ENCODE data around the gene RASIP1.
"Not testable (repeated sequence)": the region's sequence is repeated elsewhere in the genome, so short reads cannot be mapped to it uniquely, and the experiment has no call there.

The RASIP1 gene

DNA sequence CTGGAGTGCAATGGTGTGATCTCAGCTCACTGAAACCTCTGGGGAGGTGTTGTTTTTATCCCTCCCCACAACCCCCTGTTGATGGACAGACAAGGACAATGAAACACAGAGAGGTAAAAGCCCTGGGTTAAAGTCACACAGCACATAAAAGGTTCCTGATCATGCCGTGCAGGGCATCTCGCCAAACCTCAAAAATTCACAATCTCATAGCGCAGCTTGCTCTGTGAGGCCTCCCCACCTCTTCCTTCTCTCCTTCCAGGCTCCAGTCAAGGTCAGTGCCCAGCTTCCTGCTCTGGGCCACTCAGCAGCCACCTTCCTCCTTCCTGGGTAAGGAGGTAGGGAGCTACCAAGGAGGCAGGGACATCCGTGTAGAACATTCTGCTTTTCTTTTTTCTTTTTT is 42.4 kb downstream of the RASIP1 start:
- Histone ChIP-seq H3K4me3 (ENCODE audit: low read length) (no peak overlapping the region), H3K4me1 (ENCODE audit: insufficient read depth, low read length) (no peaks in the 10 kb centered on the region), H3K27me3 (ENCODE audit: insufficient read depth, low read length) (peaks cover 23% of the 10 kb centered on the region), H2AFZ (ENCODE audit: low read depth, low read length) (no peak overlapping the region), H3K36me3 (ENCODE audit: insufficient read depth, low read length) (no peaks in the 10 kb centered on the region), H3K9me3 (ENCODE audit: low read length) (peaks cover 3% of the 10 kb centered on the region)

DNA sequence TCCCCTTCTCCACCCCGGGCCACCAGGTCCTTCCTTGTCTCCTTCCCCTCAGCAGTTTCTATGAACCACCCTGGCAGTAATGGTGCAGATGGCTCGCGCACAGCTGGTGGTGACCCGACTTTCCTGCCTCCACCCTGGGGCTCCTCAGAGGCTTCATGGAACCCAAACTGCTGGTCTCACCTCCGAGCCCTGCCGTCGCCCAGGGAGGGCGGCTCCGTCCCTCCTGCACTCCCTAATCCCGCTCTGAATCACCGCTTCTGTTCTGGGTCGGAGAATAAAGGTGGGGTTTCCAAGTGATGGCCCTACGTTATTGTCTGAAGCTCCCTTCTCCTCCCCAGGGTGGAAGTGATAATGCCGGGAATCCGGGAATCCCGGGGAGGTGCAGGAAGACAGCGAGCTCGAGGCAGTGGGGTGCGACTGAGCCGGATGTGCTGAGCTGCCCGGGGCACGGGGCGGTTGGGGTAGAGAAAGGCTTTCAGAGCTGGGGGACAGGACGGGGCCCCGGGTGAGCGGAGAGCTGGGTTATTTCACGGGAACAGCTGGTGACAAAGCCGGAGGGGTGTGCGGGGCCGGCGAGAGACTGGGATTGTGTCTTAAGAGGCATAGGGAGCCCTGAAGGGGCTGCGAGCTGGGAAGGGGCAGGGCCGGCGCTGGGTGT is 43.9 kb downstream of the RASIP1 start:
- Histone ChIP-seq H3K36me3 (ENCODE audit: insufficient read depth, low read length) (no peaks in the 10 kb centered on the region), H3K9me3 (ENCODE audit: low read length) (no peaks in the 10 kb centered on the region), H3K4me1 (ENCODE audit: insufficient read depth, low read length) (no peaks in the 10 kb centered on the region), H3K4me3 (ENCODE audit: low read length) (no peak overlapping the region), H3K27me3 (ENCODE audit: insufficient read depth, low read length) (peaks cover 23% of the 10 kb centered on the region), H2AFZ (ENCODE audit: low read depth, low read length) (no peak overlapping the region)

DNA sequence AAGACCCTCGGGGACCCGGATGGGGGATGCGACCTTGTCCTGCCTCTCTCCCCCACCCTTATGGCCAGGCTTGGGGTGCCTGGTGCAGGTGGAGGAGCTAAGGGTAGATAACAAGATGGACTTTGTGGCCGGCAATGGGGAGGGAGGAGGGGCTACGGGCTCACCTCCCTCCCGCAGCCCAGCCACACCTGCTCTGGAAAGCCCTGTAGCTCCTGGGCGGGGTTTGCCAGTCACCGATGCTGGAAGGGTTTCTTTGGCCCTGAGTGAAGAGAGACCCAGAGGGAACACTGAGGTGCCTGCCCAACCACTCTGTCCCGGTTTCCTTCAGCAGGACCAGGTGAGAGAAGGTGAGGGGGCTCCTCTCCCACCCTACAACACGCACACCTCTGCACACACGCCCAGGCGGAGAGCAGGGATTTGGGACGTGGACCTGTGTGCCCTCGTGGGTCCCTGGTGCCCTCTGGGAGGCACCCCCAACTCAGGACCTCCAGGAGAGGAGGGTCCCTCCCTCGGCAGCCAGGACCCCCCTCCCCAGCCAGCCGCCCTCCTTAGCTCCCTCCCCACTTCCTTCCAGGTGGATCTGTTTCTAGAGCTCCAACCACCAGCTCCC is 44.6 kb downstream of the RASIP1 start, which contains the start of gene FUT2:
FUT2 (plus strand) TSS at position 229 of the 610 bp plus-strand sequence. CDS start 6,986 bp downstream, outside the sequence.
- Histone ChIP-seq H3K36me3 (ENCODE audit: insufficient read depth, low read length) (no peaks in the 10 kb centered on the region), H3K4me3 (ENCODE audit: low read length) (no peak within 1 kb of the TSS), H3K9me3 (ENCODE audit: low read length) (no peaks in the 10 kb centered on the region), H3K27me3 (ENCODE audit: insufficient read depth, low read length) (peaks cover 23% of the 10 kb centered on the region), H3K4me1 (ENCODE audit: insufficient read depth, low read length) (no peaks in the 10 kb centered on the region), H2AFZ (ENCODE audit: low read depth, low read length) (no peak within 1 kb of the TSS)

DNA sequence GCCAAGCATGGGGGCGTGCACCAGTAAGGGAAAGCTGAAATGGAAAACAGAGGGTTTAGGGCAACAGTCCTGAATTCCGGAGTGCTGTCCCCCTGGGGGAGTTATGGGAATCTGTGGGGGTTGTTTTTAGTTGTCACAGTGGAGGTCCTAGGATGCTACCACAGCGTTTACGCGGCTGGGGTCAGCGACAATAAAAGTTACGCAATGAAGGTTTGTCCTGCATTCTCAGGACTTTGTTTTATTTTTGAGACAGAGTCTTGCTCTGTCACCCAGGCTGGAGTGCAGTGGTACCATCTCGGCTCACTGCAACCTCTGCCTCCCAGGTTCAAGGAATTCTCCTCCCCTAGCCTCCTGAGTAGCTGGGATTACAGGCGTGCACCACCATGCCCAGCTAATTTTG is 46.8 kb downstream of the RASIP1 start:
- peaks cover 23% of the 10 kb centered on the region for H3K27me3 ChIP-seq (ENCODE audit: insufficient read depth, low read length)
- not testable (repeated sequence) for H2AFZ ChIP-seq (ENCODE audit: low read depth, low read length); H3K4me1 ChIP-seq (ENCODE audit: insufficient read depth, low read length); H3K4me3 ChIP-seq (ENCODE audit: low read length); H3K9me3 ChIP-seq (ENCODE audit: low read length); H3K36me3 ChIP-seq (ENCODE audit: insufficient read depth, low read length)

DNA sequence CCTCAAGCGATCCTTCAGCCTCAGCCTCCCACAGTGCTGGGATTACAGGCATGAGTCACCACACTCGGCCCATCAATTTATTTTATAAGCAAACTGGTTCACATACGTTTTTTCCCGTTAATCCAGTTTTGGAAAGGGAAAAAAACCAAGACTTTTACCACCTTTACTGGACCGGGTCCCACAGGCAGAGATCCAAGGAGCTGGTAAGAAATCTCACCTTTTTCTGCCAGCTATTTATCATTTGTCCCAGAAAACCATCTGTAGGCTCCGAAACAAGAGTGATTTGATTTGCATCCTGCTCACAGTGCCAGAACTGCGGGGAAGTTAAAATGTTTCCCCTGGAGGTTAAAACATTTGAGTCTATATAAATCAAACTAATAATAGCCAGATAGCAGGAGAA is 51.0 kb downstream of the RASIP1 start:
- no peak overlapping the region for H2AFZ ChIP-seq (ENCODE audit: low read depth, low read length)
- no peaks in the 10 kb centered on the region for H3K4me1 ChIP-seq (ENCODE audit: insufficient read depth, low read length)
- no peaks in the 10 kb centered on the region for H3K36me3 ChIP-seq (ENCODE audit: insufficient read depth, low read length)
- peaks cover under 1% of the 10 kb centered on the region for H3K27me3 ChIP-seq (ENCODE audit: insufficient read depth, low read length)
- H3K4me3 ChIP-seq (ENCODE audit: low read length), result no peak overlapping the region
- no peaks in the 10 kb centered on the region for H3K9me3 ChIP-seq (ENCODE audit: low read length)

DNA sequence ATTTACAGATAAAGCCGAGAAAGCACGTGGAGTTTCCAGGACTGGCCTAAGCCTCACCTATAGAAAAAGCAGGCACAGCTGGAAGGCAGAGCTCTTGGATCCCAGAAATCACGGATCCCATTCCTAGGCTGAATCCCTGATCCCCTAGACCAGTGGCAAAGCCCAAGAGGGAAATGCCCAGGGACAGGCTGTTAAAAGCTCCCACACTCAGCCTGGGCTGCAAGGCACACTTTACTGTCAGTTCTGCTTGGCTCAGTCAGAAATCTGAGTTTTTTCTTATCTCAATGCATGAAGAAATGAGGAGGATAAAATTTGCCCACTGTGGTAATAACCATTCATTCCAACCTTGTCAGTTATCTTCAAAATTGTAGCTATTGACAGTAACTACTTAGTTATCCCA is 52.6 kb downstream of the RASIP1 start:
- Histone ChIP-seq H3K36me3 (ENCODE audit: insufficient read depth, low read length) (no peaks in the 10 kb centered on the region), H3K4me3 (ENCODE audit: low read length) (no peak overlapping the region), H3K9me3 (ENCODE audit: low read length) (no peaks in the 10 kb centered on the region), H2AFZ (ENCODE audit: low read depth, low read length) (no peak overlapping the region), H3K4me1 (ENCODE audit: insufficient read depth, low read length) (no peaks in the 10 kb centered on the region), H3K27me3 (ENCODE audit: insufficient read depth, low read length) (no peaks in the 10 kb centered on the region)

DNA sequence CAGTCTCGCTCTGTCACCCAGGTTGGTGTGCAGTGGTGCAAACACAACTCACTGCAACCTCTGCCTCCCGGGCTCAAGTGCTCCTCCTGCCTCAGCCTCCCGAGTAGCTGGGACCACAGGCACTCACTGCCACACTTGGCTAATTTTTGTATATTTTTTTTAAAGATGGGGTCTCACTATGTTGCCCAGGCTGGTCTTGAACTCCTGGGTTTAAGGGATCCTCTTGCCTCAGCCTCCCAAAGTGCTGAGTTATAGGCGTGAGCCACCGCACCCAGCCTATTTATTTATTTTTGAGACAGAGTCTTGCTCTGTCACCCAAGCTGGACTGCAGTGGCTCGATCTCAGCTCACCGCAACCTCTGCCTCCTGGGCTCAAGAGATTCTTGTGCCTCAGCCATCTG is 53.8 kb downstream of the RASIP1 start:
- H3K4me1 ChIP-seq (ENCODE audit: insufficient read depth, low read length); H3K36me3 ChIP-seq (ENCODE audit: insufficient read depth, low read length); H3K27me3 ChIP-seq (ENCODE audit: insufficient read depth, low read length); H3K4me3 ChIP-seq (ENCODE audit: low read length); H3K9me3 ChIP-seq (ENCODE audit: low read length); H2AFZ ChIP-seq (ENCODE audit: low read depth, low read length): not testable (repeated sequence)

DNA sequence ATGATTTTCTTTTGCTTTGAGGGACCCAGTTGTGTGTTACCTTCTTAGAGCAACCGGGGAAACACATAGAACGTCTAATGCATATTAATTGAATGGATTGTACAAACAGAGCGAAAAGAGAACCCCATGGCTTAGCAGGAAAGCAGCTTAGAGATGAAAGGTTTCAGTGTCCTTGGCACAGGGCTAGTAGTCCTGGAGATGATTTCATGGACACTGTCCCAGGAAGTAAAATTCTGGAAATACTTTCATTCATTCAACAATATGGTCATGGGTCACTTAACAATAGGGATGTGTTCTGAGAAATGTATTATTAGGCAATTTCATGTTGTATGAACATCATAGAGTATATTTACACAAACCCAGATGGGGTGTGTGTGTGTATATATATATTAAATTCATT is 54.3 kb downstream of the RASIP1 start:
- Histone ChIP-seq H2AFZ (ENCODE audit: low read depth, low read length) (no peak overlapping the region), H3K9me3 (ENCODE audit: low read length) (no peaks in the 10 kb centered on the region), H3K36me3 (ENCODE audit: insufficient read depth, low read length) (no peaks in the 10 kb centered on the region), H3K27me3 (ENCODE audit: insufficient read depth, low read length) (no peaks in the 10 kb centered on the region), H3K4me3 (ENCODE audit: low read length) (no peak overlapping the region), H3K4me1 (ENCODE audit: insufficient read depth, low read length) (no peaks in the 10 kb centered on the region)

DNA sequence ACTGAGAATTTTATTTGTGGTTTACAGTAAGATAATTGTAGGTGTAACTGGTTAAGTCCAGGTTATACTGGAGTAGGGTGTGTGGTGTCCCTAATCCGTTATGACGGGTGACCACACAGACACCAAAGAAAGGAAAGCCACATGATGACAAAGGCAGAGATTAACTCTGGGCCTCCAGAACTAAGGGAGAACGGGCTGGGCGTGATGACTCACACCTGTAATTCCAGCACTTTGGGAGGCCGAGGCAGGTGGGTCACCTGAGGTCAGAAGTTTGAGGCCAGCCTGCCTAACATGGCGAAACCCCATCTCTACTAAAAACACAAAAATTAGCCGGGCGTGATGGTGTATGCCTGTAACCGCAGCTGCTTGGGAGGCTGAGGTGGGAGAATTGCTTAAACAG is 54.8 kb downstream of the RASIP1 start:
- H2AFZ ChIP-seq (ENCODE audit: low read depth, low read length), result no peak overlapping the region
- H3K9me3 ChIP-seq (ENCODE audit: low read length), result no peaks in the 10 kb centered on the region
- H3K4me1 ChIP-seq (ENCODE audit: insufficient read depth, low read length), result no peaks in the 10 kb centered on the region
- H3K4me3 ChIP-seq (ENCODE audit: low read length), result no peak overlapping the region
- H3K36me3 ChIP-seq (ENCODE audit: insufficient read depth, low read length), result no peaks in the 10 kb centered on the region
- no peaks in the 10 kb centered on the region for H3K27me3 ChIP-seq (ENCODE audit: insufficient read depth, low read length)

DNA sequence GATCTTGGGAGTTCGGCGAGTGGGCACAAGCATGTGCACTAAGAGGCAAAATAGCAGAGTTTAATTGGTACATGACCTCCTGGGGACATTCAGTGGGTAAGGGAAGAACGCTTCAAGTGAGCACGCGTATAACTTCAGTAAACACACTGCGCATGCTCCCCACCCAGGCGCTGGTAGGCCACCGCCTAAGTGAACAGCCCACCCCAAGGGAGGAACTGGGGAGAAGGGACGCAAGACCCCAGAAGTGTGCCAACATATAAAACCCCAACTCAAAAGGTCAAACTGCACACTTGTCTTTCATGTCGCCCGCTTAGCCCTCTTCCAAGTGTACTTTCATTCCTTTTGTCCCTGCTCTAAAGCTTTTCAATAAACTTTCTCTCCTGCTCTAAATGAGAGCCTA is 57.1 kb downstream of the RASIP1 start:
- no peaks in the 10 kb centered on the region for H3K9me3 ChIP-seq (ENCODE audit: low read length)
- H3K27me3 ChIP-seq (ENCODE audit: insufficient read depth, low read length), result no peaks in the 10 kb centered on the region
- no peaks in the 10 kb centered on the region for H3K4me1 ChIP-seq (ENCODE audit: insufficient read depth, low read length)
- no peak overlapping the region for H3K4me3 ChIP-seq (ENCODE audit: low read length)
- no peak overlapping the region for H2AFZ ChIP-seq (ENCODE audit: low read depth, low read length)
- H3K36me3 ChIP-seq (ENCODE audit: insufficient read depth, low read length), result no peaks in the 10 kb centered on the region

DNA sequence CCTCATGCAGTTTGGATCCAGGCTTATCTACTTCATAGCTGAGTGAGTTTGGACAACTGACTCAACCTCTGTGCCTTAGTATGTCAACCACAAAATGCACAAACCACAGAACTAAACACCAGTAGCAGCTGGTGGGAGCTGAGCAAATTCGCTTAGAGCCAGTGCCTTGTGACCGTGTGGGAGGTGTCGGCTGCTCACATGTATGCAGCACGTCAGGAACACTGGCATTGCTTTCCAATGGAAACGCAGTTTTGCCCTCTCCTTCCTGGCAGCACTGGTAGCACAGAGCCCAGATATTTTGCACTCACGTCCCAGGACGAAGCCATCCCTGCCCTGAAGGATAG is 59.3 kb downstream of the RASIP1 start:
- Histone ChIP-seq H3K9me3 (ENCODE audit: low read length) (no peaks in the 10 kb centered on the region), H3K4me3 (ENCODE audit: low read length) (no peak overlapping the region), H3K4me1 (ENCODE audit: insufficient read depth, low read length) (no peaks in the 10 kb centered on the region), H3K36me3 (ENCODE audit: insufficient read depth, low read length) (no peaks in the 10 kb centered on the region), H2AFZ (ENCODE audit: low read depth, low read length) (no peak overlapping the region), H3K27me3 (ENCODE audit: insufficient read depth, low read length) (no peaks in the 10 kb centered on the region)

DNA sequence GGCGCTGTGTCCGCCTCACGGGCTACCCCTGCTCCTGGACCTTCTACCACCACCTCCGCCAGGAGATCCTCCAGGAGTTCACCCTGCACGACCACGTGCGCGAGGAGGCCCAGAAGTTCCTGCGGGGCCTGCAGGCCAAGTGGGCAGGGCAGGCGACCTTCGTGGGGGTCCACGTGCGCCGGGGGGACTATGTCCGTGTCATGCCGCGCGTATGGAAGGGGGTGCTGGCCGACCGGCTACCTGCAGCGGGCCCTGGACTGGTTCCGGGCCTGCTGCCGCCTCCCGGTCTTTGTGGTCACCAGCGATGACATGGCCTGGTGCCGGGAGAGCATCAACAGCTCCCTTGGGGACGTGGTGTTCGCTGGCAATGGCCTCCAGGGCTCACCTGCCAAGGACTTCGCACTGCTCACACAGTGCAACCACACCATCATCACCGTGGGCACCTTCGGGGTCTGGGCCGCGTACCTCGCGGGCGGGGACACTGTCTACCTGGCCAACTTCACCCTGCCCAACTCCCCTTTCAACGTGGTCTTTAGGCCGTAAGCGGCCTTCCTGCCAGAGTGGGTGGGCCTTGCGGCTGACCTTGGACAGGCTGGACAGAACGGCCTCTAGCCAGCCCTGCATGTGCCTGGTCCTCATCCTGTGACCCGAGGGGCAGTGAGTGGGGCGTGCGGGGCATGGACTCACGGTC is 59.8 kb downstream of the RASIP1 start:
- Histone ChIP-seq H3K4me1 (ENCODE audit: insufficient read depth, low read length) (peaks cover 4% of the 10 kb centered on the region), H3K36me3 (ENCODE audit: insufficient read depth, low read length) (no peaks in the 10 kb centered on the region), H3K9me3 (ENCODE audit: low read length) (no peaks in the 10 kb centered on the region), H2AFZ (ENCODE audit: low read depth, low read length) (no peak overlapping the region), H3K27me3 (ENCODE audit: insufficient read depth, low read length) (no peaks in the 10 kb centered on the region), H3K4me3 (ENCODE audit: low read length) (no peak overlapping the region)

DNA sequence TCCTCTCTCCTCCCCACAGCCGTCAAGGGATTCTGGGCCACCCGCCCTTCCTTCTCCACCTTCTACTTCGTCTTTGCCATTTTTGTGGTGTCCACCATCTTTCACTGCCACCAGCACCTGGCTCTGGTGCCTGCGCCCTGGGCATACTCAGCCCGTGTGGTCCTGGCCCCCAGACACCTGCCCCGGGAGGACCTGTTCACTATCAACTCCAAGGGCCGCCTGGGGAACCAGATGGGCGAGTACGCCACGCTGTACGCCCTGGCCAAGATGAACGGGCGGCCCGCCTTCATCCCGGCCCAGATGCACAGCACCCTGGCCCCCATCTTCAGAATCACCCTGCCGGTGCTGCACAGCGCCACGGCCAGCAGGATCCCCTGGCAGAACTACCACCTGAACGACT is 60.4 kb downstream of the RASIP1 start:
- H3K9me3 ChIP-seq (ENCODE audit: low read length); H2AFZ ChIP-seq (ENCODE audit: low read depth, low read length); H3K36me3 ChIP-seq (ENCODE audit: insufficient read depth, low read length); H3K27me3 ChIP-seq (ENCODE audit: insufficient read depth, low read length); H3K4me3 ChIP-seq (ENCODE audit: low read length); H3K4me1 ChIP-seq (ENCODE audit: insufficient read depth, low read length): not testable (repeated sequence)
